ENCODE measurements around the gene PPM1L.

The PPM1L gene

GRCh38 chr3:161117646-161118045 lies 361.6 kb downstream of the PPM1L start:
- no peaks in the 10 kb centered on the region for H3K4me1 ChIP-seq (ENCODE audit: control insufficient read depth, insufficient read depth, low read length)
- no peaks in the 10 kb centered on the region for H3K27me3 ChIP-seq (ENCODE audit: control insufficient read depth in 1 of 2, insufficient read depth in 2 of 2, low read length in 2 of 2)
- H3K36me3 ChIP-seq (ENCODE audit: control insufficient read depth in 2 of 2, insufficient read depth in 2 of 2, low read length in 2 of 2): no peaks in the 10 kb centered on the region
- no peak overlapping the region for H3K9ac ChIP-seq (ENCODE audit: low read length in 2 of 2)
- no peak overlapping the region for H3K4me3 ChIP-seq (ENCODE audit: low read length in 2 of 2)
- peaks cover 4 to 21% of the 10 kb centered on the region in 2 donors for H3K9me3 ChIP-seq (ENCODE audit: control insufficient read depth in 2 of 2, low read length in 2 of 2)
- H3K27ac ChIP-seq (ENCODE audit: low read length): no peak overlapping the region

- Histone ChIP-seq H3K4me3 (ENCODE audit: low read length in 2 of 2) (no peak overlapping the region), H3K27me3 (ENCODE audit: control insufficient read depth in 1 of 2, insufficient read depth in 2 of 2, low read length in 2 of 2) (no peaks in the 10 kb centered on the region), H3K9ac (ENCODE audit: low read length in 2 of 2) (no peak overlapping the region)
These were observed 370.5 kb downstream of the PPM1L start for GRCh38 chr3:161126495-161126894.

More at GRCh38 chr3:161126495-161126894, 370.5 kb downstream of the PPM1L start:
- Histone ChIP-seq H3K27ac (ENCODE audit: low read length) (no peak overlapping the region), H3K4me1 (ENCODE audit: control insufficient read depth, insufficient read depth, low read length) (no peaks in the 10 kb centered on the region), H3K9me3 (ENCODE audit: control insufficient read depth in 2 of 2, low read length in 2 of 2) (peaks cover 2 to 7% of the 10 kb centered on the region in 2 donors), H3K36me3 (ENCODE audit: control insufficient read depth in 2 of 2, insufficient read depth in 2 of 2, low read length in 2 of 2) (no peaks in the 10 kb centered on the region)

All from stomach smooth muscle (tissue), 2 donors.